Large intestine (tissue), 3 donors: Measurements from ENCODE around the gene SLC12A6. TPM values are rescaled to one million over a fixed set of nuclear protein-coding genes. Genes with fewer than 3 reads are reported as not detected.

Experiments
- DNase-seq, 2 donors: peaks; one replicate each; pipeline versions ENCODE4 v3.0.0 to v3.0.0-alpha.2; 2013
- H3K27ac ChIP-seq: one replicate; pipeline ENCODE4 v1.5.1; 2013; ENCODE audit warnings: low read length
- H3K27me3 ChIP-seq: 2 replicates; pipeline ENCODE4 v1.6.1; 2013; ENCODE audit warnings: low read length; ENCODE audit not compliant: control insufficient read depth, insufficient read depth
- H3K36me3 ChIP-seq: 2 replicates; pipeline ENCODE4 v1.6.1; 2013; ENCODE audit warnings: low read length; ENCODE audit not compliant: control insufficient read depth, insufficient read depth
- H3K4me1 ChIP-seq: one replicate; pipeline ENCODE4 v1.6.1; 2013; ENCODE audit warnings: low read length; ENCODE audit not compliant: control insufficient read depth, insufficient read depth
- H3K4me3 ChIP-seq: one replicate; pipeline ENCODE4 v1.5.1; 2013; ENCODE audit warnings: low read length
- H3K9me3 ChIP-seq: one replicate; pipeline ENCODE4 v1.6.1; 2013; ENCODE audit warnings: mild to moderate bottlenecking, low read depth, low read length, moderate library complexity; ENCODE audit not compliant: control insufficient read depth
- WGBS: methylation state at CpG from one replicate; pipeline ENCODE4 v1.1.5; 2013; ENCODE audit warnings: low lambda C conversion rate; ENCODE audit not compliant: insufficient coverage; 5-methylcytosine and 5-hydroxymethylcytosine counted together
- polyA plus RNA-seq: library from polyadenylated mRNA; unstranded; fragments of 120-200 nt; gene quantifications from one replicate; pipeline ENCODE4 v1.2.1, GENCODE V29; 2013

Gene SLC12A6
- polyA plus RNA-seq, 1 donor = 25.6 TPM

DNA sequence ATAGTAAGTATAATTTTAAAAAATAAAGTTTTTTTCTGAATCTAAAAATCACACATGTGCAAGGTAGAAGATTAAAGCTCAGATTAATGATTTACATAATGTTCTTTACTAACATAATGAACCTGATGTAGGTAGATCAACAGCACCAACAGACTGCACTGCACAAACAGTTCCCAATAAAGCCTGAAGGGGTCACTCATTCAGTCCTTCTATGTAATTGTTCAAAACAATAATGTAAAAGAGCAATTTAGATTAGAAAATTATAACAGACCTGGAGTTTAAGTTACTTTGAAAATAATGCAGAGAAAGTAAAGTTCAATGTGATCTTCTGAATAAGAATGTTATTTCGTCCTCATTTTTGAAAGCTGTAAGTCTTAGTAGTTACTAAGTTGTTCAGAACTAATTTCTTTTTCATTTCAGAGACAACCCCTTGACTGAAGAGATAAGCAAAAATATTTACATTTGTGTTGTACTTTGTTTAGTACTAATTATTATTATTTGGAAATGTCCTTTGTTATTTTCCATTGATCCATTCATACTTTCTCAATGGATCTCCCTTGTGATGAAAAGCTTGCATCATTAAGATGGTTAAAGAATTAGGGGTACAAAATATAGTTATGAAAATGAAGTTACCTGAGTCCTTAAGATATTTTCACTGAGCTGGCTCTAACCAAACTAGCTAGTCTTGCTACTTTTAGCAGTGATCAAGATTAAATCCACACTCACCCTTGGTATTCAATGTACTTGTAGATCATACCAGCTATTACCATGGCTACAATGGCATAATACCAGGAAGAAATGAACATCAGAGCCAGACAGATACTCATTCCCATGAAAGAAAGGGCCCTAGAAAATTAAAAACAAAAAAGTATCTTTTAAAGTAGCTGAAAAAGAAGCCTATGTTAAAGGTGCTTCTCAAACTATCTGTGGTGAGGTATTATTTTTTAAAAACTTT is 95.9 kb downstream of the SLC12A6 start:
- peak; percentile 5 to 8 for DNase-seq
- no peak overlapping the region for H3K27ac ChIP-seq
- H3K27me3 ChIP-seq = no peaks in the 10 kb centered on the region
- H3K4me3 ChIP-seq = no peak overlapping the region
- peaks cover 40% of the 10 kb centered on the region for H3K36me3 ChIP-seq
- H3K9me3 ChIP-seq = no peaks in the 10 kb centered on the region
- H3K4me1 ChIP-seq = no peaks in the 10 kb centered on the region
- 83% methylated on average over 1 of the region's 1 CpG for WGBS

- Histone ChIP-seq H3K27me3 (no peaks in the 10 kb centered on the region), H3K4me3 (no peak overlapping the region), H3K9me3 (no peaks in the 10 kb centered on the region), H3K27ac (no peak overlapping the region), H3K36me3 (peaks cover 45% of the 10 kb centered on the region), H3K4me1 (no peaks in the 10 kb centered on the region)
- no peak for DNase-seq
- WGBS = no CpG with 5 or more reads among the region's 3 CpGs
Measured at GRCh38 chr15:34240537-34240936, 97.0 kb downstream of the SLC12A6 start.

- no peaks in the 10 kb centered on the region for H3K27me3 ChIP-seq
- H3K4me1 ChIP-seq = no peaks in the 10 kb centered on the region
- no peak overlapping the region for H3K4me3 ChIP-seq
- peaks cover 43% of the 10 kb centered on the region for H3K36me3 ChIP-seq
- no peak overlapping the region for H3K27ac ChIP-seq
- no peak for DNase-seq
- H3K9me3 ChIP-seq = no peaks in the 10 kb centered on the region
- WGBS = 100% methylated on average over 2 of the region's 4 CpGs
Measured at GRCh38 chr15:34239151-34239808, 98.3 kb downstream of the SLC12A6 start.

DNA sequence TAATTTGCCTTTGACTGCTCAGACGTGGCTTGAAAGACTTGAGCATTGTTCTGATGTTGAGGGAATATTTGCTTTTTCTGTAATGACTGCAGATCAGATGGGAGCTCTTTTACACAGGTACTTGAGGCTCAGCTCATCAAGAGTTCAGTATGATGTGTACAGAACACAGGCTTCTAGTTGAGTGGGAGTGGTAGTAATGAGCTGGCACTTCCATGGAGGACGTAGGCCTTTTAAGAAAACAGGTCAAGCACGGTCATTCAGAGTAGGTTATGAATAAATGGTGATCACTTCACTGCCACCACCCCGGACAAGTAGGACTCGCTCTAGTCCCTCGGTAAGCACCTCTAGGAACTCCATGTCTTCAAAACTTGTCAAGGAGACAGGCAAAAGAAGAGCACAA is 104.0 kb downstream of the SLC12A6 start:
- WGBS = no CpG with 5 or more reads among the region's 6 CpGs
- H3K36me3 ChIP-seq = peaks cover 59% of the 10 kb centered on the region
- DNase-seq = no peak

DNA sequence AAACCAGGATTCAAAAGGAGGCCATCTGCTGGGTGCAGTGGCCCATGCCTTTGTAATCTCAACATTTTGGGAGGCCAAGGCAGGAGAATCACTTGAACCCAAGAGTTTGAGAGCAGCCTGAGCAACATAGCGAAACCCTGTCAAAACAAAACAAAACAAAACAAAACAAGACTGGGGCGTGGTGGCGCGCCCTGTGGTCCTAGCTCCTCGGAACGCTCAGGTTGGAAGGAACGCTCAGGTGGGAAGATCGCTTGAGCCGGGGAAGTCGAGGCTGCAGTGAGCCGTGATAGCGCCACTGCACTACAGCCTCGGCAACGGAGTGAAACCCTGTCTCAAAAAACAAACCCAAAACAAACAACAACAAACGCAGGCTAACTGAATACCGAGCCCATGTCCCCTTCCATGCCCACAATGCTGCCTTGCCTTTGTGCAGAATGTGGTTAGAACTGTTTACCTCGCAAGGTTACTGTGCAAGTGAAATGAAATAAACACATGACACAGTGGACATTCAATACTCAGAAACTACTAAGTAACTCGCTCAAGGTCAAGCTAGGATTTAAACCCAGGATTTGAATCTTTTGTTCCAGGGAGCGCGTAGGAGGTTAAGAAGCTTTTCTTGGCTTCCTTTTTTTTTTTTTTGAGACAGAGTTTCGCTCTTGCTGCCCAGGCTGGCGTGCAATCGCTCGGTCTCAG is 113.5 kb downstream of the SLC12A6 start:
- no peaks in the 10 kb centered on the region for H3K4me1 ChIP-seq
- H3K36me3 ChIP-seq = peaks cover 12% of the 10 kb centered on the region
- WGBS = 14% methylated on average over 2 of the region's 24 CpGs
- H3K4me3 ChIP-seq = peak overlapping the region; percentile 79
- no peaks in the 10 kb centered on the region for H3K9me3 ChIP-seq
- H3K27ac ChIP-seq = peak overlapping the region; percentile 68
- no peaks in the 10 kb centered on the region for H3K27me3 ChIP-seq
- DNase-seq = peak in 1 of 2 donors; percentile 40

More for the DNA sequence above, 104.0 kb downstream of the SLC12A6 start:
- Histone ChIP-seq H3K4me1 (no peaks in the 10 kb centered on the region), H3K27ac (no peak overlapping the region), H3K4me3 (no peak overlapping the region), H3K9me3 (no peaks in the 10 kb centered on the region), H3K27me3 (no peaks in the 10 kb centered on the region)

GRCh38 chr15:34217587-34218225 is 119.9 kb downstream of the SLC12A6 start:
- no peaks in the 10 kb centered on the region for H3K9me3 ChIP-seq
- no peak overlapping the region for H3K4me3 ChIP-seq
- DNase-seq = no peak
- 100% methylated on average over 2 of the region's 7 CpGs for WGBS
- no peak overlapping the region for H3K27ac ChIP-seq
- peaks cover 7% of the 10 kb centered on the region for H3K27me3 ChIP-seq
- H3K4me1 ChIP-seq = no peaks in the 10 kb centered on the region
- no peaks in the 10 kb centered on the region for H3K36me3 ChIP-seq

DNA sequence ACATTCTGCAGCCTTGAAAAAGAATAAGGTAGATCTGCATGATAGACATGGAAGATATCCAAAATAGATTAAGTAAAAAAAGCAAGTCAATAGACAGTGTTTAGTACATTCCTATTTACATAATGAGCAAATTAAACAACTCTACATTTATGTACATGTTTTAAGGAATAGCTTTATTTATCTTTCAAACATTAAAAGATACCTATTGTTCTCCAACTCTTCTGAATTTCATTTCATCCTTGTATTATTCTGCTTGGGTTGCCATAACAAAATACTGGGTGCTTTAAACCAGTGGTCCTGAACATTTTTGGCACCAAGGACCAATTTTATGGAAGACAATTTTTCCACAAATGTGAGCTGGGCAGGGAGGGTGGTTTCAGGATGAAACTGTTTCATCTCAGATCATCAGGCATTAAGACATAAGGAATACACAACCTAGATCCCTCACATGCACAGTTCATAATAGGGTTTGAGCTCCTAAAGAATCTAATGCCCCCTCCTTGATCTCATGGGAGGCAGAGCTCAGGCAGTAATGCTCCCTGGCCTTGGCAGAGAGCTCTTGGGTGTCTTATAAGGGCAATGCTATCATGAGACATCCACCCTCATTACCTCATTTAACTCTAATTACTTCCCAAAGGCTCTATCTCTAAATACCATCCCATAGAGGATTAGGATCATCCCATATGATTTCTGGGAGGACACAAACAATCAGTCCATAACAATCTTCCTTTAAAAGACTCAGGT is 120.9 kb downstream of the SLC12A6 start:
- Histone ChIP-seq H3K36me3 (no peaks in the 10 kb centered on the region), H3K9me3 (no peaks in the 10 kb centered on the region), H3K27ac (no peak overlapping the region), H3K4me3 (no peak overlapping the region), H3K4me1 (no peaks in the 10 kb centered on the region), H3K27me3 (peaks cover 7% of the 10 kb centered on the region)
- DNase-seq = no peak

DNA sequence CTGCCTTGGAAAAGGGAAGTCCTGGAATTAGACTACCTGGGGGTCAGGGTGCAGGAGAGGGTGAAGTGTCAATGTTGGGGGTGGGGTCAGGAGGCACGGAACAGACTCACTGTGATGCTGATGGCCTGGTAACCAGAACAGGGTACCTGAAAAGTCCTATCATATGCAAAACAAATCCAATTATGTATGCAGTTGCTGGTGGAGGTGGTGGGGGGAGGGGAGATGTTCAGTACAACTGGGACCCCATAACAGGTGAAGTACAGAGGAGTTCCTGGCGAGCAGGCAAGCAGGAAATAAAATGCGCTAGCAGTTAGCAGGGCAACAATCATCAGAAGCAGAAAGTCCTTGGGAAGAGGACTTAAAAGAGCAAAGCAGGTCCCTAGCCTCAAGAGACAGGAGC is 123.4 kb downstream of the SLC12A6 start:
- H3K27ac ChIP-seq = no peak overlapping the region
- no peaks in the 10 kb centered on the region for H3K4me1 ChIP-seq
- peaks cover 7% of the 10 kb centered on the region for H3K27me3 ChIP-seq
- no peak for DNase-seq
- WGBS = no CpG with 5 or more reads among the region's 3 CpGs
- no peak overlapping the region for H3K4me3 ChIP-seq
- no peaks in the 10 kb centered on the region for H3K9me3 ChIP-seq
- H3K36me3 ChIP-seq = no peaks in the 10 kb centered on the region

DNA sequence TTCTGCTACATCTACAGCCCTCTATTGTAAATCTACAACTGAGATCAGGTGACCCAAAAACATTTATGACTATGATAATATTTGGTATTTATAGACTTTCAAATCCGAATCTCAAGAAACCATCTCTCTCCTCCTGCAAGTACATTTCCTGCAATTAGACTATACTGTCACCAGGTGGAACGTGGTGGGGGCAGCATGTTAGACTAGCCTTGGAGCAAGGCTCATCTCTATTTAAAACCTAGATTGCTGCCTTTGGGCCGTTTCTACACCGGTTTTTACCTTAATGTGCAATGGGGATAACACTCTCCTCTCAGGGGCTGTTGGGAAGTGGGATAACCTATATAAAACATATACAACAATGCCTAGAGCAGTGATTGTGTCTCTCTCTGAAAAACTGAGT is 123.9 kb downstream of the SLC12A6 start:
- Histone ChIP-seq H3K27me3 (peaks cover 7% of the 10 kb centered on the region), H3K36me3 (no peaks in the 10 kb centered on the region), H3K9me3 (no peaks in the 10 kb centered on the region), H3K27ac (no peak overlapping the region), H3K4me1 (no peaks in the 10 kb centered on the region), H3K4me3 (no peak overlapping the region)
- no peak for DNase-seq
- no CpG with 5 or more reads among the region's 4 CpGs for WGBS
